Posterior vena cava (tissue), 2 donors: ENCODE measurements around the gene HSPA12A. TPM values are rescaled to one million over a fixed set of nuclear protein-coding genes. Genes with fewer than 3 reads are reported as not detected.

Experiments
- DNase-seq: peaks from one replicate; pipeline ENCODE4 v3.0.0-alpha.2; 2020; ENCODE audit warnings: low spot score
- intact Hi-C, 2 donors: fragments of 100-400 bp; cut with DNase I; formaldehyde crosslinking; loops; one replicate each; pipeline versions ENCODE4 v1.14.1 to v1.14.2; 2022 to 2023
- total RNA-seq, 2 donors: library from RNA; stranded (reverse); fragmentation: NEBNext Ultra II Directional; extraction: Animal tissue kit (Norgen Biotek cat#: 25700); gene quantifications; one replicate each; pipeline ENCODE4 v1.2.1, GENCODE V29; 2021
- donor health status: DM: yes; HTN: yes; CAD: no.
- donor health status: DM: yes; HTN: yes; CAD: no.

Gene HSPA12A
- total RNA-seq, 2 donors from 2014 or later, result 20.5 to 20.8 TPM

- DNase-seq, result no peak
- intact Hi-C loops, result no loop called here
These were observed 115.6 kb downstream of the HSPA12A start for GRCh38 chr10:116626815-116627214.

GRCh38 chr10:116625845-116626244, 116.5 kb downstream of the HSPA12A start:
- intact Hi-C loops, result no loop called here
- DNase-seq, result no peak

- DNase-seq, result no peak
- intact Hi-C loops, result no loop called here
These were observed 120.3 kb downstream of the HSPA12A start for GRCh38 chr10:116621934-116622655.

GRCh38 chr10:116621476-116621875, 120.9 kb downstream of the HSPA12A start:
- intact Hi-C loops, result no loop called here
- DNase-seq, result no peak

Other genes starting within 250 kb of the HSPA12A start
- gene PNLIP, start 196.6 kb downstream of the HSPA12A start, total RNA-seq, result 1 to 10 TPM in 1 of 2 donors, not detected in 1; 4.8 TPM
- gene PNLIPRP1, start 151.6 kb downstream of the HSPA12A start, total RNA-seq, result 1 to 10 TPM in 1 of 2 donors, not detected in 1; 1.1 TPM
- gene PNLIPRP2, start 121.6 kb downstream of the HSPA12A start, total RNA-seq, result 1 to 10 TPM in 1 of 2 donors, not detected in 1; 1.3 TPM
- gene ENO4, start 106.9 kb upstream of the HSPA12A start, total RNA-seq, result under 1 TPM in 1 of 2 donors, not detected in 1; 0.32 TPM